Progenitor cell of endocrine pancreas (in vitro differentiated cells): ENCODE measurements around the gene SCGN. TPM values are rescaled to one million over a fixed set of nuclear protein-coding genes. Genes with fewer than 3 reads are reported as not detected.
A peak's percentile ranks its signal among the peaks of the same experiment; 100 is the strongest.

ENCODE experiments used
- DNase-seq: peaks from one replicate; pipeline ENCODE4 v3.0.0; 2021; ENCODE audit warnings: low spot score; ENCODE audit not compliant: unreplicated experiment
- H3K27ac Mint-ChIP-seq: 2 replicates; pipeline ENCODE4 v1.8.0; 2021; ENCODE audit warnings: mild to moderate bottlenecking, moderate library complexity, mixed read lengths
- H3K27me3 Mint-ChIP-seq: 2 replicates; pipeline ENCODE4 v1.8.0; 2021; ENCODE audit warnings: mixed read lengths
- H3K36me3 Mint-ChIP-seq: 2 replicates; pipeline ENCODE4 v1.8.0; 2022; ENCODE audit warnings: mixed read lengths; ENCODE audit not compliant: insufficient read depth
- H3K4me1 Mint-ChIP-seq: 2 replicates; pipeline ENCODE4 v1.8.0; 2021; ENCODE audit warnings: low read depth, mixed read lengths
- H3K4me3 Mint-ChIP-seq: 2 replicates; pipeline ENCODE4 v1.8.0; 2021; ENCODE audit warnings: low read depth, mild to moderate bottlenecking, moderate library complexity, mixed read lengths
- H3K9me3 Mint-ChIP-seq: 2 replicates; pipeline ENCODE4 v1.8.0; 2021; ENCODE audit warnings: low read depth, mixed read lengths
- CTCF ChIP-seq: fragments of 200-600 bp; sonication (generic); IDR thresholded peaks from one replicate; pipeline ENCODE4 v1.5.0; 2021; ENCODE audit warnings: antibody characterized with exemption, mild to moderate bottlenecking; ENCODE audit not compliant: unreplicated experiment
- total RNA-seq: library from RNA; stranded (reverse); gene quantifications from 2 replicates; pipeline ENCODE4 v1.2.1, GENCODE V29; 2021

Gene SCGN
- total RNA-seq, 1 donor from 2014 or later, result 95.0 TPM

GRCh38 chr6:25637960-25638434 lies 14.0 kb upstream of the SCGN start:
- peak overlapping the region; percentile 26 for H3K27ac Mint-ChIP-seq
- no peaks in the 10 kb centered on the region for H3K27me3 Mint-ChIP-seq
- DNase-seq, result peak; percentile 22
- peaks cover 55% of the 10 kb centered on the region for H3K4me1 Mint-ChIP-seq
- H3K36me3 Mint-ChIP-seq, result no peaks in the 10 kb centered on the region
- no peaks in the 10 kb centered on the region for H3K9me3 Mint-ChIP-seq
- peak; percentile 35 for TF ChIP-seq CTCF
- no peak overlapping the region for H3K4me3 Mint-ChIP-seq

- no peak for DNase-seq
- H3K9me3 Mint-ChIP-seq, result no peaks in the 10 kb centered on the region
- no peak for TF ChIP-seq CTCF
- no peak overlapping the region for H3K27ac Mint-ChIP-seq
- H3K4me1 Mint-ChIP-seq, result peaks cover 66% of the 10 kb centered on the region
- H3K4me3 Mint-ChIP-seq, result no peak overlapping the region
- no peaks in the 10 kb centered on the region for H3K27me3 Mint-ChIP-seq
- no peaks in the 10 kb centered on the region for H3K36me3 Mint-ChIP-seq
Measured at GRCh38 chr6:25639653-25640052, 12.4 kb upstream of the SCGN start.

GRCh38 chr6:25640446-25640845 lies 11.6 kb upstream of the SCGN start:
- no peak for TF ChIP-seq CTCF
- no peak for DNase-seq
- no peak overlapping the region for H3K4me3 Mint-ChIP-seq
- H3K4me1 Mint-ChIP-seq, result peaks cover 71% of the 10 kb centered on the region
- H3K36me3 Mint-ChIP-seq, result no peaks in the 10 kb centered on the region
- H3K27ac Mint-ChIP-seq, result peak overlapping the region; percentile 84
- H3K27me3 Mint-ChIP-seq, result no peaks in the 10 kb centered on the region
- H3K9me3 Mint-ChIP-seq, result no peaks in the 10 kb centered on the region

GRCh38 chr6:25640891-25641290 lies 11.1 kb upstream of the SCGN start:
- Mint-ChIP-seq H3K36me3 (no peaks in the 10 kb centered on the region), H3K4me3 (no peak overlapping the region), H3K9me3 (no peaks in the 10 kb centered on the region), H3K27me3 (no peaks in the 10 kb centered on the region), H3K27ac (peak overlapping the region; percentile 51), H3K4me1 (peaks cover 72% of the 10 kb centered on the region)
- no peak for TF ChIP-seq CTCF
- DNase-seq, result no peak

- Mint-ChIP-seq H3K27me3 (no peaks in the 10 kb centered on the region), H3K9me3 (no peaks in the 10 kb centered on the region), H3K4me3 (no peak overlapping the region), H3K36me3 (no peaks in the 10 kb centered on the region), H3K4me1 (peaks cover 74% of the 10 kb centered on the region), H3K27ac (peak overlapping the region; percentile 90)
- no peak for TF ChIP-seq CTCF
- DNase-seq, result no peak
Measured at GRCh38 chr6:25641377-25641776, 10.6 kb upstream of the SCGN start.
